HepG2 (cell line): ENCODE results near the gene P2RX1. TPM values are rescaled to one million over a fixed set of nuclear protein-coding genes. Genes with fewer than 3 reads are reported as not detected.

ENCODE experiments used
- EHMT2 ChIP-seq: fragments of 200-600 bp; sonication (generic); IDR thresholded peaks from 2 replicates; pipeline ENCODE4 v1.7.0; 2017; ENCODE audit warnings: antibody characterized with exemption, low read depth, low read length, borderline replicate concordance
- SETDB1 ChIP-seq: sonication (generic); formaldehyde crosslinking; IDR thresholded peaks from 2 replicates; pipeline ENCODE4 v1.5.1; 2020; ENCODE audit warnings: missing genetic modification reagents, mild to moderate bottlenecking, borderline replicate concordance
- SNRNP70 ChIP-seq: fragments of 200-400 bp; formaldehyde crosslinking; IDR thresholded peaks from 2 replicates; pipeline ENCODE4 v1.6.1; 2017; ENCODE audit warnings: mild to moderate bottlenecking, low read depth, low read length, moderate library complexity
- TCF12 ChIP-seq, 2 experiments: fragments of 450-650 bp in 1 of 2; sonication (generic) in 1 of 2; formaldehyde crosslinking in 1 of 2; IDR thresholded peaks; 2 replicates each; pipeline versions ENCODE4 v1.6.1 to v1.8.0; 2017 to 2022; ENCODE audit warnings: antibody characterized with exemption in 1 of 2, mild to moderate bottlenecking in 1 of 2, missing genetic modification reagents in 1 of 2, moderate library complexity in 1 of 2
- ZFP90 ChIP-seq: sonication (generic); formaldehyde crosslinking; IDR thresholded peaks from 2 replicates; pipeline ENCODE4 v1.8.0; 2022; ENCODE audit warnings: missing genetic modification reagents, mild to moderate bottlenecking, inconsistent platforms, borderline replicate concordance
- ZFY ChIP-seq: sonication (generic); formaldehyde crosslinking; IDR thresholded peaks from 2 replicates; pipeline ENCODE4 v1.4.0; 2020; ENCODE audit warnings: missing genetic modification reagents
- ZNF670 ChIP-seq: sonication (generic); formaldehyde crosslinking; IDR thresholded peaks from 2 replicates; pipeline ENCODE4 v1.8.0; 2022; ENCODE audit warnings: mild to moderate bottlenecking, missing genetic modification reagents, borderline replicate concordance
- ZNF768 ChIP-seq: sonication (generic); formaldehyde crosslinking; IDR thresholded peaks from 2 replicates; pipeline ENCODE4 v1.4.0; 2020; ENCODE audit warnings: missing genetic modification reagents
- polyA plus RNA-seq, 8 experiments: library from polyadenylated mRNA; depleted of rRNA in 3 of 8; stranded (reverse) in 7 of 8; unstranded in 1 of 8; fragments of >200 nt; fragmentation: Illumina TruSeq in 4 of 8; extraction: Trizol in 4 of 8; gene quantifications; 2 replicates each; pipeline versions ENCODE4 v1.2.1 to v1.2.3, GENCODE V29; 2011 to 2016; ENCODE audit warnings: low read depth in 4 of 8, missing spikeins in 1 of 8, mixed read lengths in 1 of 8; ENCODE audit not compliant: insufficient read depth in 1 of 8
- total RNA-seq, 5 experiments: library from RNA; depleted of rRNA; stranded (reverse); fragments of >200 nt; fragmentation: Illumina TruSeq; extraction: Trizol; gene quantifications; 2 replicates each; pipeline ENCODE4 v1.2.3, GENCODE V29; 2016; ENCODE audit warnings: low read depth in 1 of 5
- TF ChIP-seq, protein P1 (sequence below): sonication (generic); formaldehyde crosslinking; IDR thresholded peaks from 2 replicates; pipeline ENCODE4 v1.8.0; 2022; ENCODE audit warnings: mild to moderate bottlenecking, missing genetic modification reagents, moderate library complexity
- TF ChIP-seq, protein P2 (sequence below): sonication (generic); formaldehyde crosslinking; IDR thresholded peaks from 2 replicates; pipeline ENCODE4 v1.8.1; 2023; ENCODE audit warnings: mild to moderate bottlenecking, inconsistent platforms, moderate library complexity, missing genetic modification reagents, borderline replicate concordance
- TF ChIP-seq, protein P3 (sequence below): IDR thresholded peaks from 2 replicates; pipeline ENCODE4 v1.6.1; 2012; ENCODE audit warnings: inconsistent platforms
- TF ChIP-seq, protein P4 (sequence below), 2 experiments: sonication (generic) in 1 of 2; formaldehyde crosslinking in 1 of 2; IDR thresholded peaks; 2 replicates each; pipeline versions ENCODE4 v1.4.0 to v1.6.1; 2016 to 2020; ENCODE audit warnings: borderline replicate concordance in 1 of 2, low read depth in 1 of 2, mild to moderate bottlenecking in 1 of 2, missing genetic modification reagents in 1 of 2
- TF ChIP-seq, protein P5 (sequence below): IDR thresholded peaks from 2 replicates; pipeline ENCODE4 v1.6.1; 2016
- TF ChIP-seq, protein P6 (sequence below): sonication (generic); formaldehyde crosslinking; IDR thresholded peaks from 2 replicates; pipeline ENCODE4 v1.5.0; 2020; ENCODE audit warnings: mild to moderate bottlenecking, missing genetic modification reagents, moderate library complexity
- TF ChIP-seq, protein P7 (sequence below): sonication (generic); formaldehyde crosslinking; IDR thresholded peaks from 2 replicates; pipeline ENCODE4 v1.9.0; 2021; ENCODE audit warnings: missing genetic modification reagents, mild to moderate bottlenecking, borderline replicate concordance

P2RX1 gene
- total and polyA plus RNA-seq, 2 of the 13 experiments (the other 11 are each of a cell fraction or from before 2014, with no cell fraction given), result 0.04 to 0.50 TPM

DNA sequence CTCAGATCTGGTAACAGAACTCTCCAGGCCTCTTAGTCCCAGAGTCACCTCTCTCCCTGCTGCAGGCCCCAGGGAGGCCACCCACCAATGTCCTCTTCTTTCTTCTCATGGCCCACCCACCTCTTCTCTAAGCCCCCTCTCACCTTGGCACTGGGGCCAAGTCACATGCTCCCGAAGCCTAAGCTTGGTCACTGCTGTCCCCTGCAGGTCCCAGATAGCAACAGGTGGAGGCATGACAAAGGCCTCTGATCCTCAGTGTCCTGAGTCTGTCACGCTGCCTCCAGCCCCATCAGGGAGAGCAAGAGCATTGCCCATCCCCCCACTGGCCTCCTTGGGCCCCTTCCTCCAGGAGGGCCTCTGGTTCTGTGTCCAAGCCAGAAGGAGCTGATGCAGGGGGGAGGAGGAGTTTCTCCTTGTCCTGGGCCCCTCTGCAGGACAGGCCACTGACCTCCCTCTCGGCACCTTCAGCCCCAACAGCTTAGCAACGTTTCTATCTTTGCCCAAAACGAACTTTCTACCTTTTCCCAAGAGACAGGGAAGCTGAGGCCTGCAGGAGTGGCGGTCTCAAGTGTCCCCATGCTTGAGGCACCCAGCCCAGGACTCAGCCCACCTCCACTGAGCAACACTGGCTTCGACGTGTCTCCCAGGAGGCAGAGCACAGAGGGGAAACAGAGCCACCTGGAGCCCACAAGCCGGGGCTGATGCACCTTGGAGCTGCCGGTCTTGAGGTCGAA lies 8.6 kb downstream of the P2RX1 start (continued):
- TF ChIP-seq, protein P1, sequence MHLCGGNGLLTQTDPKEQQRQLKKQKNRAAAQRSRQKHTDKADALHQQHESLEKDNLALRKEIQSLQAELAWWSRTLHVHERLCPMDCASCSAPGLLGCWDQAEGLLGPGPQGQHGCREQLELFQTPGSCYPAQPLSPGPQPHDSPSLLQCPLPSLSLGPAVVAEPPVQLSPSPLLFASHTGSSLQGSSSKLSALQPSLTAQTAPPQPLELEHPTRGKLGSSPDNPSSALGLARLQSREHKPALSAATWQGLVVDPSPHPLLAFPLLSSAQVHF (CRISPR knock-in tag), result no peak
- TF ChIP-seq, protein P2, sequence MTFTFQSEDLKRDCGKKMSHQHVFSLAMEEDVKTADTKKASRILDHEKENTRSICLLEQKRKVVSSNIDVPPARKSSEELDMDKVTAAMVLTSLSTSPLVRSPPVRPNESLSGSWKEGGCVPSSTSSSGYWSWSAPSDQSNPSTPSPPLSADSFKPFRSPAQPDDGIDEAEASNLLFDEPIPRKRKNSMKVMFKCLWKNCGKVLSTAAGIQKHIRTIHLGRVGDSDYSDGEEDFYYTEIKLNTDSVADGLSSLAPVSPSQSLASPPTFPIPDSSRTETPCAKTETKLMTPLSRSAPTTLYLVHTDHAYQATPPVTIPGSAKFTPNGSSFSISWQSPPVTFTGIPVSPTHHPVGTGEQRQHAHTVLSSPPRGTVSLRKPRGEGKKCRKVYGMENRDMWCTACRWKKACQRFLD (CRISPR knock-in tag), result no peak
- TF ChIP-seq ZNF768 (CRISPR knock-in tag) (no peak), ZFP90 (CRISPR knock-in tag) (no peak), SETDB1 (CRISPR knock-in tag) (no peak), SNRNP70 (no peak), EHMT2 (no peak), TCF12 (IDR thresholded peaks at IDR 0.05) (no peak), TCF12 (CRISPR knock-in tag; IDR thresholded peaks at IDR 0.05) (no peak), ZFY (CRISPR knock-in tag) (no peak), ZNF670 (CRISPR knock-in tag) (no peak)
- TF ChIP-seq, protein P3, sequence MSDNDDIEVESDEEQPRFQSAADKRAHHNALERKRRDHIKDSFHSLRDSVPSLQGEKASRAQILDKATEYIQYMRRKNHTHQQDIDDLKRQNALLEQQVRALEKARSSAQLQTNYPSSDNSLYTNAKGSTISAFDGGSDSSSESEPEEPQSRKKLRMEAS, result peak; percentile 54; the same call in 1 of the 2 replicates
- TF ChIP-seq, protein P4, sequence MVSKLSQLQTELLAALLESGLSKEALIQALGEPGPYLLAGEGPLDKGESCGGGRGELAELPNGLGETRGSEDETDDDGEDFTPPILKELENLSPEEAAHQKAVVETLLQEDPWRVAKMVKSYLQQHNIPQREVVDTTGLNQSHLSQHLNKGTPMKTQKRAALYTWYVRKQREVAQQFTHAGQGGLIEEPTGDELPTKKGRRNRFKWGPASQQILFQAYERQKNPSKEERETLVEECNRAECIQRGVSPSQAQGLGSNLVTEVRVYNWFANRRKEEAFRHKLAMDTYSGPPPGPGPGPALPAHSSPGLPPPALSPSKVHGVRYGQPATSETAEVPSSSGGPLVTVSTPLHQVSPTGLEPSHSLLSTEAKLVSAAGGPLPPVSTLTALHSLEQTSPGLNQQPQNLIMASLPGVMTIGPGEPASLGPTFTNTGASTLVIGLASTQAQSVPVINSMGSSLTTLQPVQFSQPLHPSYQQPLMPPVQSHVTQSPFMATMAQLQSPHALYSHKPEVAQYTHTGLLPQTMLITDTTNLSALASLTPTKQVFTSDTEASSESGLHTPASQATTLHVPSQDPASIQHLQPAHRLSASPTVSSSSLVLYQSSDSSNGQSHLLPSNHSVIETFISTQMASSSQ (IDR thresholded peaks at IDR 0.05; ENCODE audit: low read depth), result no peak
- TF ChIP-seq, protein P4 (CRISPR knock-in tag; IDR thresholded peaks at IDR 0.05; ENCODE audit: borderline replicate concordance), result no peak
- TF ChIP-seq, protein P5, sequence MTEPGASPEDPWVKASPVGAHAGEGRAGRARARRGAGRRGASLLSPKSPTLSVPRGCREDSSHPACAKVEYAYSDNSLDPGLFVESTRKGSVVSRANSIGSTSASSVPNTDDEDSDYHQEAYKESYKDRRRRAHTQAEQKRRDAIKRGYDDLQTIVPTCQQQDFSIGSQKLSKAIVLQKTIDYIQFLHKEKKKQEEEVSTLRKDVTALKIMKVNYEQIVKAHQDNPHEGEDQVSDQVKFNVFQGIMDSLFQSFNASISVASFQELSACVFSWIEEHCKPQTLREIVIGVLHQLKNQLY, result no peak
- TF ChIP-seq, protein P6, sequence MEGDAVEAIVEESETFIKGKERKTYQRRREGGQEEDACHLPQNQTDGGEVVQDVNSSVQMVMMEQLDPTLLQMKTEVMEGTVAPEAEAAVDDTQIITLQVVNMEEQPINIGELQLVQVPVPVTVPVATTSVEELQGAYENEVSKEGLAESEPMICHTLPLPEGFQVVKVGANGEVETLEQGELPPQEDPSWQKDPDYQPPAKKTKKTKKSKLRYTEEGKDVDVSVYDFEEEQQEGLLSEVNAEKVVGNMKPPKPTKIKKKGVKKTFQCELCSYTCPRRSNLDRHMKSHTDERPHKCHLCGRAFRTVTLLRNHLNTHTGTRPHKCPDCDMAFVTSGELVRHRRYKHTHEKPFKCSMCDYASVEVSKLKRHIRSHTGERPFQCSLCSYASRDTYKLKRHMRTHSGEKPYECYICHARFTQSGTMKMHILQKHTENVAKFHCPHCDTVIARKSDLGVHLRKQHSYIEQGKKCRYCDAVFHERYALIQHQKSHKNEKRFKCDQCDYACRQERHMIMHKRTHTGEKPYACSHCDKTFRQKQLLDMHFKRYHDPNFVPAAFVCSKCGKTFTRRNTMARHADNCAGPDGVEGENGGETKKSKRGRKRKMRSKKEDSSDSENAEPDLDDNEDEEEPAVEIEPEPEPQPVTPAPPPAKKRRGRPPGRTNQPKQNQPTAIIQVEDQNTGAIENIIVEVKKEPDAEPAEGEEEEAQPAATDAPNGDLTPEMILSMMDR (CRISPR knock-in tag), result peak; percentile 91
- TF ChIP-seq, protein P7, sequence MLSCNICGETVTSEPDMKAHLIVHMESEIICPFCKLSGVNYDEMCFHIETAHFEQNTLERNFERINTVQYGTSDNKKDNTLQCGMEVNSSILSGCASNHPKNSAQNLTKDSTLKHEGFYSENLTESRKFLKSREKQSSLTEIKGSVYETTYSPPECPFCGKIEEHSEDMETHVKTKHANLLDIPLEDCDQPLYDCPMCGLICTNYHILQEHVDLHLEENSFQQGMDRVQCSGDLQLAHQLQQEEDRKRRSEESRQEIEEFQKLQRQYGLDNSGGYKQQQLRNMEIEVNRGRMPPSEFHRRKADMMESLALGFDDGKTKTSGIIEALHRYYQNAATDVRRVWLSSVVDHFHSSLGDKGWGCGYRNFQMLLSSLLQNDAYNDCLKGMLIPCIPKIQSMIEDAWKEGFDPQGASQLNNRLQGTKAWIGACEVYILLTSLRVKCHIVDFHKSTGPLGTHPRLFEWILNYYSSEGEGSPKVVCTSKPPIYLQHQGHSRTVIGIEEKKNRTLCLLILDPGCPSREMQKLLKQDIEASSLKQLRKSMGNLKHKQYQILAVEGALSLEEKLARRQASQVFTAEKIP (CRISPR knock-in tag), result no peak
